B cell (primary cell): ENCODE results near the gene GNG2.

Experiments
- EZH2 ChIP-seq: IDR thresholded peaks from 2 replicates; pipeline ENCODE4 v1.6.1; 2012; ENCODE audit warnings: borderline replicate concordance, low read depth, mild to moderate bottlenecking, moderate library complexity, low read length; ENCODE audit not compliant: insufficient read depth, poor library complexity, severe bottlenecking
- TF ChIP-seq, protein P1 (sequence below): fragments of 200-600 bp; IDR thresholded peaks from one replicate; pipeline ENCODE4 v1.8.0; 2022; ENCODE audit warnings: antibody characterized with exemption, mild to moderate bottlenecking

- TF ChIP-seq, protein P1, sequence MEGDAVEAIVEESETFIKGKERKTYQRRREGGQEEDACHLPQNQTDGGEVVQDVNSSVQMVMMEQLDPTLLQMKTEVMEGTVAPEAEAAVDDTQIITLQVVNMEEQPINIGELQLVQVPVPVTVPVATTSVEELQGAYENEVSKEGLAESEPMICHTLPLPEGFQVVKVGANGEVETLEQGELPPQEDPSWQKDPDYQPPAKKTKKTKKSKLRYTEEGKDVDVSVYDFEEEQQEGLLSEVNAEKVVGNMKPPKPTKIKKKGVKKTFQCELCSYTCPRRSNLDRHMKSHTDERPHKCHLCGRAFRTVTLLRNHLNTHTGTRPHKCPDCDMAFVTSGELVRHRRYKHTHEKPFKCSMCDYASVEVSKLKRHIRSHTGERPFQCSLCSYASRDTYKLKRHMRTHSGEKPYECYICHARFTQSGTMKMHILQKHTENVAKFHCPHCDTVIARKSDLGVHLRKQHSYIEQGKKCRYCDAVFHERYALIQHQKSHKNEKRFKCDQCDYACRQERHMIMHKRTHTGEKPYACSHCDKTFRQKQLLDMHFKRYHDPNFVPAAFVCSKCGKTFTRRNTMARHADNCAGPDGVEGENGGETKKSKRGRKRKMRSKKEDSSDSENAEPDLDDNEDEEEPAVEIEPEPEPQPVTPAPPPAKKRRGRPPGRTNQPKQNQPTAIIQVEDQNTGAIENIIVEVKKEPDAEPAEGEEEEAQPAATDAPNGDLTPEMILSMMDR: peak; percentile 9
- TF ChIP-seq EZH2: no peak
Measured at GRCh38 chr14:51954657-51955056, 94.2 kb downstream of the GNG2 start.
